Parathyroid adenoma (tissue), 2 donors: ENCODE results near the gene RAB24.

Experiments
- H2AFZ ChIP-seq: fragments of 300-600 bp; sonication (generic); one replicate; pipeline ENCODE4 v1.7.0; 2017; ENCODE audit warnings: antibody characterized with exemption, mild to moderate bottlenecking
- H3K27ac ChIP-seq: fragments of 300-600 bp; sonication (generic); one replicate; pipeline ENCODE4 v1.7.0; 2017
- H3K27me3 ChIP-seq: fragments of 300-600 bp; sonication (generic); one replicate; pipeline ENCODE4 v1.7.0; 2017; ENCODE audit warnings: low read length; ENCODE audit not compliant: control insufficient read depth, insufficient read depth
- H3K36me3 ChIP-seq: fragments of 300-600 bp; sonication (generic); one replicate; pipeline ENCODE4 v1.7.0; 2017; ENCODE audit warnings: low read length; ENCODE audit not compliant: control insufficient read depth, insufficient read depth
- H3K4me1 ChIP-seq: fragments of 300-600 bp; sonication (generic); one replicate; pipeline ENCODE4 v1.7.0; 2017; ENCODE audit warnings: control low read depth
- H3K4me2 ChIP-seq: fragments of 300-600 bp; sonication (generic); one replicate; pipeline ENCODE4 v1.7.0; 2017; ENCODE audit warnings: low read length
- H3K4me3 ChIP-seq: fragments of 300-600 bp; sonication (generic); one replicate; pipeline ENCODE4 v1.7.0; 2017; ENCODE audit warnings: low read depth, low read length
- H3K79me2 ChIP-seq: fragments of 300-600 bp; sonication (generic); one replicate; pipeline ENCODE4 v1.7.0; 2017; ENCODE audit warnings: control low read depth
- H3K9ac ChIP-seq: fragments of 300-600 bp; sonication (generic); one replicate; pipeline ENCODE4 v1.7.0; 2017; ENCODE audit warnings: mild to moderate bottlenecking
- H3K9me3 ChIP-seq: fragments of 300-600 bp; sonication (generic); one replicate; pipeline ENCODE4 v1.7.0; 2017; ENCODE audit warnings: low read length; ENCODE audit not compliant: control insufficient read depth
- CTCF ChIP-seq: fragments of 300-600 bp; sonication (generic); IDR thresholded peaks from one replicate; pipeline ENCODE4 v1.7.0; 2017; ENCODE audit warnings: antibody characterized with exemption, mild to moderate bottlenecking
- donor health status: primary hyperparathyroidism.

Gene RAB24

GRCh38 chr5:177314376-177315342 is 11.1 kb upstream of the RAB24 start:
- Histone ChIP-seq H3K9me3 (no peaks in the 10 kb centered on the region), H3K27me3 (no peaks in the 10 kb centered on the region), H3K79me2 (no peaks in the 10 kb centered on the region), H3K4me3 (no peak overlapping the region), H2AFZ (no peak overlapping the region), H3K36me3 (no peaks in the 10 kb centered on the region), H3K4me2 (no peak overlapping the region), H3K27ac (no peak overlapping the region), H3K4me1 (peaks cover 10% of the 10 kb centered on the region), H3K9ac (no peak overlapping the region)
- no peak for TF ChIP-seq CTCF

- Histone ChIP-seq H3K36me3 (no peaks in the 10 kb centered on the region), H3K4me2 (no peak overlapping the region), H3K4me3 (no peak overlapping the region), H3K9me3 (no peaks in the 10 kb centered on the region), H3K27me3 (no peaks in the 10 kb centered on the region), H3K9ac (no peak overlapping the region), H3K79me2 (no peaks in the 10 kb centered on the region), H3K27ac (no peak overlapping the region), H3K4me1 (peaks cover 10% of the 10 kb centered on the region), H2AFZ (no peak overlapping the region)
- TF ChIP-seq CTCF: no peak
These were observed 10.2 kb upstream of the RAB24 start for GRCh38 chr5:177313561-177314259.

- Histone ChIP-seq H3K4me1 (peaks cover 10% of the 10 kb centered on the region), H3K9ac (no peak overlapping the region)
These were observed 9.2 kb upstream of the RAB24 start for GRCh38 chr5:177312649-177313181.

More at GRCh38 chr5:177312649-177313181, 9.2 kb upstream of the RAB24 start:
- H2AFZ ChIP-seq: no peak overlapping the region
- H3K36me3 ChIP-seq: no peaks in the 10 kb centered on the region
- no peaks in the 10 kb centered on the region for H3K9me3 ChIP-seq
- no peaks in the 10 kb centered on the region for H3K79me2 ChIP-seq
- TF ChIP-seq CTCF: no peak
- no peak overlapping the region for H3K4me3 ChIP-seq
- no peak overlapping the region for H3K27ac ChIP-seq
- peak overlapping the region; percentile 94 for H3K4me2 ChIP-seq
- H3K27me3 ChIP-seq: no peaks in the 10 kb centered on the region
